Hematopoietic multipotent progenitor cell treated with erythropoietin and hydrocortisone succinate and interleukin-3 and kit ligand, for 15 days (in vitro differentiated cells): ENCODE measurements around the gene RAB3GAP2.
"Not testable (repeated sequence)": the region's sequence is repeated elsewhere in the genome, so short reads cannot be mapped to it uniquely, and the experiment has no call there.

ENCODE experiments used
- DNase-seq: peaks from one replicate; pipeline ENCODE4 v3.0.0-alpha.2; 2015; ENCODE audit warnings: low spot score

Gene RAB3GAP2

GRCh38 chr1:220281159-220281574, 8.9 kb upstream of the RAB3GAP2 start:
- DNase-seq = no peak

GRCh38 chr1:220280249-220280648, 8.0 kb upstream of the RAB3GAP2 start:
- no peak for DNase-seq

- no peak for DNase-seq
Measured at GRCh38 chr1:220278991-220279390, 6.7 kb upstream of the RAB3GAP2 start.

- DNase-seq = no peak
Measured at GRCh38 chr1:220275430-220275829, 3.2 kb upstream of the RAB3GAP2 start.

GRCh38 chr1:220274251-220274855, 2.1 kb upstream of the RAB3GAP2 start:
- no peak for DNase-seq

- no peak for DNase-seq
Measured at GRCh38 chr1:220272841-220273090, 513 bp upstream of the RAB3GAP2 start.

- DNase-seq = peak; percentile 18
Measured at GRCh38 chr1:220271706-220272046, 577 bp downstream of the RAB3GAP2 start.

- DNase-seq = no peak
Measured at GRCh38 chr1:220269036-220269435, 3.2 kb downstream of the RAB3GAP2 start.

GRCh38 chr1:220267630-220268029, 4.6 kb downstream of the RAB3GAP2 start:
- DNase-seq = no peak

GRCh38 chr1:220260228-220260627, 12.0 kb downstream of the RAB3GAP2 start:
- not testable (repeated sequence) for DNase-seq

GRCh38 chr1:220259756-220260155, 12.5 kb downstream of the RAB3GAP2 start:
- not testable (repeated sequence) for DNase-seq

GRCh38 chr1:220256194-220256593, 16.1 kb downstream of the RAB3GAP2 start:
- DNase-seq = not testable (repeated sequence)

- DNase-seq = no peak
Measured at GRCh38 chr1:220255204-220255603, 17.0 kb downstream of the RAB3GAP2 start.

GRCh38 chr1:220253290-220253689, 19.0 kb downstream of the RAB3GAP2 start:
- DNase-seq = not testable (repeated sequence)

- no peak for DNase-seq
Measured at GRCh38 chr1:220251272-220251671, 21.0 kb downstream of the RAB3GAP2 start.

- no peak for DNase-seq
Measured at GRCh38 chr1:220250681-220251080, 21.6 kb downstream of the RAB3GAP2 start.

GRCh38 chr1:220249522-220249921, 22.7 kb downstream of the RAB3GAP2 start:
- DNase-seq = no peak

GRCh38 chr1:220248715-220249265, 23.5 kb downstream of the RAB3GAP2 start:
- DNase-seq = not testable (repeated sequence)

GRCh38 chr1:220245900-220246299, 26.4 kb downstream of the RAB3GAP2 start:
- DNase-seq = not testable (repeated sequence)

- DNase-seq = no peak
Measured at GRCh38 chr1:220243947-220244346, 28.3 kb downstream of the RAB3GAP2 start.

GRCh38 chr1:220241072-220241663, 31.1 kb downstream of the RAB3GAP2 start:
- no peak for DNase-seq

- DNase-seq = no peak
Measured at GRCh38 chr1:220239966-220240365, 32.3 kb downstream of the RAB3GAP2 start.

GRCh38 chr1:220239213-220239612, 33.0 kb downstream of the RAB3GAP2 start:
- no peak for DNase-seq

- not testable (repeated sequence) for DNase-seq
Measured at GRCh38 chr1:220236278-220236677, 36.0 kb downstream of the RAB3GAP2 start.
